Gastrocnemius medialis (tissue), 4 donors: ENCODE measurements around the gene HTRA3.

Experiments
- POLR2A ChIP-seq, 2 donors: fragments of 450-650 bp; IDR thresholded peaks; one replicate each; pipeline ENCODE4 v1.6.1; 2017; ENCODE audit warnings: antibody characterized with exemption in 2 of 2, mild to moderate bottlenecking in 2 of 2, moderate library complexity in 2 of 2
- TF ChIP-seq, protein P1 (sequence below), 5 experiments: fragments of 450-650 bp in 3 of 5; fragments of 200-600 bp in 2 of 5; sonication (generic) in 2 of 5; IDR thresholded peaks in 4 of 5; conservative IDR thresholded peaks in 1 of 5; 1 replicate in 4 of 5; 2 replicates in 1 of 5; pipeline ENCODE4 v1.5.1; 2016 to 2019; ENCODE audit warnings: antibody characterized with exemption in 5 of 5, mild to moderate bottlenecking in 3 of 5, moderate library complexity in 3 of 5

- TF ChIP-seq, protein P1, sequence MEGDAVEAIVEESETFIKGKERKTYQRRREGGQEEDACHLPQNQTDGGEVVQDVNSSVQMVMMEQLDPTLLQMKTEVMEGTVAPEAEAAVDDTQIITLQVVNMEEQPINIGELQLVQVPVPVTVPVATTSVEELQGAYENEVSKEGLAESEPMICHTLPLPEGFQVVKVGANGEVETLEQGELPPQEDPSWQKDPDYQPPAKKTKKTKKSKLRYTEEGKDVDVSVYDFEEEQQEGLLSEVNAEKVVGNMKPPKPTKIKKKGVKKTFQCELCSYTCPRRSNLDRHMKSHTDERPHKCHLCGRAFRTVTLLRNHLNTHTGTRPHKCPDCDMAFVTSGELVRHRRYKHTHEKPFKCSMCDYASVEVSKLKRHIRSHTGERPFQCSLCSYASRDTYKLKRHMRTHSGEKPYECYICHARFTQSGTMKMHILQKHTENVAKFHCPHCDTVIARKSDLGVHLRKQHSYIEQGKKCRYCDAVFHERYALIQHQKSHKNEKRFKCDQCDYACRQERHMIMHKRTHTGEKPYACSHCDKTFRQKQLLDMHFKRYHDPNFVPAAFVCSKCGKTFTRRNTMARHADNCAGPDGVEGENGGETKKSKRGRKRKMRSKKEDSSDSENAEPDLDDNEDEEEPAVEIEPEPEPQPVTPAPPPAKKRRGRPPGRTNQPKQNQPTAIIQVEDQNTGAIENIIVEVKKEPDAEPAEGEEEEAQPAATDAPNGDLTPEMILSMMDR (IDR thresholded peaks at IDR 0.05 in 4 of 5, conservative IDR thresholded peaks at IDR 0.05 in 1 of 5) = no peak
- no peak for TF ChIP-seq POLR2A (IDR thresholded peaks at IDR 0.05)
These were observed 18.9 kb upstream of the HTRA3 start for GRCh38 chr4:8250637-8251036.
